HEK293T (cell line): ENCODE measurements around the gene NUCB1.

Experiments
- ARNT ChIP-seq: fragments of 450-650 bp; IDR thresholded peaks from 2 replicates; pipeline ENCODE4 v1.6.1; 2017; ENCODE audit warnings: mild to moderate bottlenecking
- BHLHE40 ChIP-seq: fragments of 450-650 bp; IDR thresholded peaks from 2 replicates; pipeline ENCODE4 v1.6.1; 2016; ENCODE audit warnings: mild to moderate bottlenecking, moderate library complexity, borderline replicate concordance
- ELF4 ChIP-seq: fragments of 450-650 bp; IDR thresholded peaks from 2 replicates; pipeline ENCODE4 v1.6.1; 2017; ENCODE audit warnings: antibody characterized with exemption
- FOXA1 ChIP-seq: fragments of 450-650 bp; IDR thresholded peaks from 2 replicates; pipeline ENCODE4 v1.6.1; 2016; ENCODE audit warnings: mild to moderate bottlenecking
- FOXK2 ChIP-seq: fragments of 450-650 bp; IDR thresholded peaks from 2 replicates; pipeline ENCODE4 v1.6.1; 2016; ENCODE audit warnings: mild to moderate bottlenecking
- FOXM1 ChIP-seq: fragments of 450-650 bp; IDR thresholded peaks from 2 replicates; pipeline ENCODE4 v1.6.1; 2017; ENCODE audit warnings: mild to moderate bottlenecking, borderline replicate concordance
- HDGF ChIP-seq: fragments of 450-650 bp; IDR thresholded peaks from 2 replicates; pipeline ENCODE4 v1.6.1; 2017; ENCODE audit warnings: antibody characterized with exemption, borderline replicate concordance
- L3MBTL2 ChIP-seq: fragments of 450-650 bp; conservative IDR thresholded peaks from 2 replicates; pipeline ENCODE4 v1.6.1; 2016; ENCODE audit warnings: mild to moderate bottlenecking
- NFRKB ChIP-seq: fragments of 450-650 bp; IDR thresholded peaks from 2 replicates; pipeline ENCODE4 v1.6.1; 2016; ENCODE audit warnings: mild to moderate bottlenecking, moderate library complexity
- PKNOX1 ChIP-seq: fragments of 450-650 bp; IDR thresholded peaks from 2 replicates; pipeline ENCODE4 v1.6.1; 2016
- SP1 ChIP-seq: fragments of 450-650 bp; IDR thresholded peaks from 2 replicates; pipeline ENCODE4 v1.6.1; 2017
- SUZ12 ChIP-seq: fragments of 450-650 bp; IDR thresholded peaks from 2 replicates; pipeline ENCODE4 v1.6.1; 2016; ENCODE audit warnings: mild to moderate bottlenecking
- TARDBP ChIP-seq: fragments of 450-650 bp; IDR thresholded peaks from 2 replicates; pipeline ENCODE4 v1.6.1; 2016
- ZNF384 ChIP-seq: fragments of 450-650 bp; IDR thresholded peaks from 2 replicates; pipeline ENCODE4 v1.6.1; 2016

GRCh38 chr19:48887861-48888612 lies 12.1 kb upstream of the NUCB1 start:
- TF ChIP-seq HDGF (no peak), BHLHE40 (no peak), L3MBTL2 (no peak), TARDBP (no peak), SP1 (no peak), ARNT (no peak), FOXK2 (no peak), PKNOX1 (no peak), SUZ12 (no peak), ELF4 (no peak), FOXM1 (no peak), ZNF384 (no peak), NFRKB (no peak), FOXA1 (no peak)
